Liver (tissue), 3 donors: ENCODE measurements around the gene ROBO4.

Experiments used
- CTCF ChIP-seq: fragments of 150-350 bp; IDR thresholded peaks from 2 replicates; pipeline ENCODE4 v1.5.1; 2017; ENCODE audit warnings: improper control_type of control experiment, low read depth, low read length; ENCODE audit not compliant: missing input control
- EGR1 ChIP-seq, 2 donors: IDR thresholded peaks; 2 replicates each; pipeline ENCODE4 v1.6.1; 2016 to 2018; ENCODE audit warnings: antibody characterized with exemption in 2 of 2, low read depth in 2 of 2
- GABPA ChIP-seq, 2 donors: IDR thresholded peaks in 1 of 2; conservative IDR thresholded peaks in 1 of 2; 2 replicates each; pipeline ENCODE4 v1.6.1; 2016; ENCODE audit warnings: antibody characterized with exemption in 2 of 2, mild to moderate bottlenecking in 1 of 2, moderate library complexity in 1 of 2
- JUND ChIP-seq, 2 donors: IDR thresholded peaks; 2 replicates each; pipeline ENCODE4 v1.6.1; 2016; ENCODE audit warnings: antibody characterized with exemption in 2 of 2
- MAX ChIP-seq: IDR thresholded peaks from 2 replicates; pipeline ENCODE4 v1.6.1; 2016; ENCODE audit warnings: antibody characterized with exemption
- RAD21 ChIP-seq, 2 donors: IDR thresholded peaks; 2 replicates each; pipeline ENCODE4 v1.6.1; 2016; ENCODE audit warnings: antibody characterized with exemption in 2 of 2, mild to moderate bottlenecking in 2 of 2
- SP1 ChIP-seq: IDR thresholded peaks from 2 replicates; pipeline ENCODE4 v1.6.1; 2018; ENCODE audit warnings: antibody characterized with exemption, mild to moderate bottlenecking
- TAF1 ChIP-seq: conservative IDR thresholded peaks from 2 replicates; pipeline ENCODE4 v1.6.1; 2016; ENCODE audit warnings: antibody characterized with exemption, mild to moderate bottlenecking
- YY1 ChIP-seq: IDR thresholded peaks from 2 replicates; pipeline ENCODE4 v1.6.1; 2016; ENCODE audit warnings: antibody characterized with exemption, mild to moderate bottlenecking
- ZBTB33 ChIP-seq: IDR thresholded peaks from 2 replicates; pipeline ENCODE4 v1.6.1; 2016; ENCODE audit warnings: antibody characterized with exemption
- TF ChIP-seq, protein P1 (sequence below): IDR thresholded peaks from 2 replicates; pipeline ENCODE4 v1.6.1; 2016; ENCODE audit warnings: antibody characterized with exemption
- TF ChIP-seq, protein P2 (sequence below): IDR thresholded peaks from 2 replicates; pipeline ENCODE4 v1.6.1; 2016; ENCODE audit warnings: antibody characterized with exemption, mild to moderate bottlenecking
- donor health status: healthy.
- donor health status: healthy.

GRCh38 chr11:124935548-124936514 is 38.2 kb upstream of the ROBO4 start, which contains the start of gene HEPACAM:
- TF ChIP-seq YY1 (no peak), EGR1 (IDR thresholded peaks at IDR 0.05; ENCODE audit: low read depth in 2 of 2) (no peak), CTCF (no peak), MAX (no peak), GABPA (IDR thresholded peaks at IDR 0.05 in 1 of 2, conservative IDR thresholded peaks at IDR 0.05 in 1 of 2) (no peak), RAD21 (IDR thresholded peaks at IDR 0.05) (no peak), SP1 (peak; percentile 29), TAF1 (no peak), JUND (IDR thresholded peaks at IDR 0.05) (no peak), ZBTB33 (no peak)
- TF ChIP-seq, protein P1, sequence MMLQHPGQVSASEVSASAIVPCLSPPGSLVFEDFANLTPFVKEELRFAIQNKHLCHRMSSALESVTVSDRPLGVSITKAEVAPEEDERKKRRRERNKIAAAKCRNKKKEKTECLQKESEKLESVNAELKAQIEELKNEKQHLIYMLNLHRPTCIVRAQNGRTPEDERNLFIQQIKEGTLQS, result no peak
- TF ChIP-seq, protein P2, sequence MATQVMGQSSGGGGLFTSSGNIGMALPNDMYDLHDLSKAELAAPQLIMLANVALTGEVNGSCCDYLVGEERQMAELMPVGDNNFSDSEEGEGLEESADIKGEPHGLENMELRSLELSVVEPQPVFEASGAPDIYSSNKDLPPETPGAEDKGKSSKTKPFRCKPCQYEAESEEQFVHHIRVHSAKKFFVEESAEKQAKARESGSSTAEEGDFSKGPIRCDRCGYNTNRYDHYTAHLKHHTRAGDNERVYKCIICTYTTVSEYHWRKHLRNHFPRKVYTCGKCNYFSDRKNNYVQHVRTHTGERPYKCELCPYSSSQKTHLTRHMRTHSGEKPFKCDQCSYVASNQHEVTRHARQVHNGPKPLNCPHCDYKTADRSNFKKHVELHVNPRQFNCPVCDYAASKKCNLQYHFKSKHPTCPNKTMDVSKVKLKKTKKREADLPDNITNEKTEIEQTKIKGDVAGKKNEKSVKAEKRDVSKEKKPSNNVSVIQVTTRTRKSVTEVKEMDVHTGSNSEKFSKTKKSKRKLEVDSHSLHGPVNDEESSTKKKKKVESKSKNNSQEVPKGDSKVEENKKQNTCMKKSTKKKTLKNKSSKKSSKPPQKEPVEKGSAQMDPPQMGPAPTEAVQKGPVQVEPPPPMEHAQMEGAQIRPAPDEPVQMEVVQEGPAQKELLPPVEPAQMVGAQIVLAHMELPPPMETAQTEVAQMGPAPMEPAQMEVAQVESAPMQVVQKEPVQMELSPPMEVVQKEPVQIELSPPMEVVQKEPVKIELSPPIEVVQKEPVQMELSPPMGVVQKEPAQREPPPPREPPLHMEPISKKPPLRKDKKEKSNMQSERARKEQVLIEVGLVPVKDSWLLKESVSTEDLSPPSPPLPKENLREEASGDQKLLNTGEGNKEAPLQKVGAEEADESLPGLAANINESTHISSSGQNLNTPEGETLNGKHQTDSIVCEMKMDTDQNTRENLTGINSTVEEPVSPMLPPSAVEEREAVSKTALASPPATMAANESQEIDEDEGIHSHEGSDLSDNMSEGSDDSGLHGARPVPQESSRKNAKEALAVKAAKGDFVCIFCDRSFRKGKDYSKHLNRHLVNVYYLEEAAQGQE, result no peak
